OCI-LY7 (cell line): ENCODE results near the gene GPR183. TPM values are rescaled to one million over a fixed set of nuclear protein-coding genes. Genes with fewer than 3 reads are reported as not detected.

Experiments
- BruUV-seq: library from RNA; stranded (reverse); fragments of 400-500 nt; replicated peaks from 2 replicates; lab custom pipeline; 2021; lab: Mats Ljungman, UMichigan
- CTCF ChIA-PET: fragments of 300-600 bp; sonication (Branson Sonifier 250); formaldehyde crosslinking; loops from one replicate; lab custom pipeline; 2022; ENCODE audit warnings: antibody characterized with exemption; ENCODE audit not compliant: unreplicated experiment; lab: Charles Lee
- POLR2A ChIA-PET: fragments of 300-600 bp; sonication (Branson Sonifier 250); formaldehyde crosslinking; loops from one replicate; lab custom pipeline; 2022; ENCODE audit warnings: antibody characterized with exemption; lab: Charles Lee
- DNase-seq: peaks from one replicate; pipeline ENCODE4 v3.0.0-alpha.2; 2015; ENCODE audit warnings: low spot score
- H2AFZ ChIP-seq: fragments of 200-600 bp; sonication (generic), shearing (Covaris generic); 2 replicates; pipeline ENCODE4 v1.6.1; 2014; ENCODE audit warnings: mild to moderate bottlenecking, antibody characterized with exemption, low read length, moderate library complexity
- H3K27ac ChIP-seq: fragments of 200-600 bp; sonication (generic); 2 replicates; pipeline ENCODE4 v1.5.1; 2014; ENCODE audit warnings: mixed run types, low read depth, mild to moderate bottlenecking, moderate library complexity, low read length, inconsistent platforms; ENCODE audit not compliant: poor library complexity, severe bottlenecking
- H3K36me3 ChIP-seq: fragments of 200-600 bp; sonication (generic); 2 replicates; pipeline ENCODE4 v1.6.1; 2014; ENCODE audit warnings: mild to moderate bottlenecking, antibody characterized with exemption, low read length, moderate library complexity, mixed read lengths; ENCODE audit not compliant: insufficient read depth
- H3K4me1 ChIP-seq: fragments of 200-600 bp; sonication (generic); 2 replicates; pipeline ENCODE4 v1.5.1; 2014; ENCODE audit warnings: mild to moderate bottlenecking, low read length; ENCODE audit not compliant: insufficient read depth, poor library complexity, severe bottlenecking
- H3K4me2 ChIP-seq: fragments of 200-600 bp; sonication (generic); 2 replicates; pipeline ENCODE4 v1.6.1; 2014; ENCODE audit warnings: mild to moderate bottlenecking, low read length
- H3K4me3 ChIP-seq: fragments of 200-600 bp; sonication (generic); 2 replicates; pipeline ENCODE4 v1.5.1; 2014; ENCODE audit warnings: mild to moderate bottlenecking, low read depth, low read length; ENCODE audit not compliant: poor library complexity, severe bottlenecking
- H3K79me2 ChIP-seq: fragments of 200-600 bp; sonication (generic); 2 replicates; pipeline ENCODE4 v1.6.1; 2016; ENCODE audit warnings: low read depth, mild to moderate bottlenecking, low read length, moderate library complexity, mixed read lengths; ENCODE audit not compliant: insufficient read depth
- H3K9me2 ChIP-seq: fragments of 200-600 bp; sonication (generic); 2 replicates; pipeline ENCODE4 v1.6.1; 2016; ENCODE audit warnings: mild to moderate bottlenecking, low read length, mixed read lengths; ENCODE audit not compliant: insufficient read depth
- H3K9me3 ChIP-seq: fragments of 200-600 bp; sonication (generic); 2 replicates; pipeline ENCODE4 v1.6.1; 2014; ENCODE audit warnings: mild to moderate bottlenecking, mixed run types, low read length, mixed read lengths
- H4K20me1 ChIP-seq: fragments of 200-600 bp; sonication (generic); 2 replicates; pipeline ENCODE4 v1.6.1; 2014; ENCODE audit warnings: mild to moderate bottlenecking, antibody characterized with exemption, low read length, moderate library complexity, mixed read lengths; ENCODE audit not compliant: insufficient read depth
- EZH2phosphoT487 ChIP-seq: fragments of 200-600 bp; sonication (generic); IDR thresholded peaks from 2 replicates; pipeline ENCODE4 v1.6.1; 2018; ENCODE audit warnings: low read depth, borderline replicate concordance, mild to moderate bottlenecking, mixed run types, antibody characterized with exemption, low read length, moderate library complexity, mixed read lengths
- intact Hi-C: fragments of 100-400 bp; cut with micrococcal nuclease; formaldehyde crosslinking; loops from one replicate; pipeline ENCODE4 v1.10.0; 2022; ENCODE audit not compliant: unreplicated experiment
- total RNA-seq, 2 experiments: library from RNA; depleted of rRNA in 1 of 2; stranded (reverse); fragments of >200 nt in 1 of 2; shearing (Covaris generic) in 1 of 2; gene quantifications; 2 replicates each; pipeline ENCODE4 v1.2.3, GENCODE V29; 2014 to 2022
- TF ChIP-seq, protein P1 (sequence below): fragments of 200-600 bp; sonication (generic); conservative IDR thresholded peaks from 2 replicates; pipeline ENCODE4 v1.5.1; 2014; ENCODE audit warnings: mild to moderate bottlenecking, antibody characterized with exemption, low read length, moderate library complexity, mixed read lengths

GPR183 gene
- total RNA-seq, 2 experiments from 2014 or later: not detected

DNA sequence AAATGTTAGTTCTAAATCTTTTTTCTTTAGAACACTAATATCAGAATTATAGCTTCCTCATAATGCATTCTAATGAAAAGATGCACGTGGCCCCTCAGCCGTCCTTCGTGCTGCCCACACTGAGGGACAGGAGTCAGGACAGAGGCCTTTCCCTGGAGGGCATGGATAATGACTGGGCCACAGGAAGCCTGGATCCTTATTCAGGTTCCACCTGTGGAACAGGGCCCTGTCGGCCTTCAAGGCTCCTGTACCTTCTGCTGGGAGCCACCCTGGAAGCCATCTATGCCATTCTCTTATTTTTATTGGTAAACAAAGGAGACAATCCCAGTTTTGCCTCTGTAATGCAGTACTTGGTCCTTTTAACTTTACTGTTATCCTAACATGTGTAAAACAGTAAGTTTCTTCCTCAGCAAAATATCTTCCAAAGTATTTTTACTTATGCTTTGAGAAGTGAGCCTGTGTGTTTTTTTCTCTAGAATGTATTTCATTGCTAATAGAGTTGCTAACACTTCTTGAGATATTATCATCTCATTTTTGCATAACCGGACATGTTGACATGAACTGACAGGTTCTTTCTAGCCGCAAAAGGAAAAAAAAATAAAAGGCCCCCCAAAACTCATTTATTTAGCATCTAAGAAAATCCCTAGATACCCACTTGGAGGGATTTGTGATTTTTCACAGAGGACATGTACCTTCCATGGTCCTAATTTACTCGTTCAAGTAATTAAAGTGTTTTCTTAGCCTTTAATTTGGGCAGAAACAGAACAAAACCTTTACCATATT, 6.0 kb downstream of the GPR183 start:
- ChIA-PET CTCF (no interaction called here), POLR2A (interaction anchor here (1.6 kb wide), 1 partner anchor 26 kb away, joined by 7 read pairs; no protein-coding TSS in a partner anchor)
- intact Hi-C loops: no loop called here
- no peaks in the 10 kb centered on the region for H3K36me3 ChIP-seq
- H3K4me2 ChIP-seq: peak overlapping the region; percentile 42
- H3K9me3 ChIP-seq: no peaks in the 10 kb centered on the region
- TF ChIP-seq, protein P1, sequence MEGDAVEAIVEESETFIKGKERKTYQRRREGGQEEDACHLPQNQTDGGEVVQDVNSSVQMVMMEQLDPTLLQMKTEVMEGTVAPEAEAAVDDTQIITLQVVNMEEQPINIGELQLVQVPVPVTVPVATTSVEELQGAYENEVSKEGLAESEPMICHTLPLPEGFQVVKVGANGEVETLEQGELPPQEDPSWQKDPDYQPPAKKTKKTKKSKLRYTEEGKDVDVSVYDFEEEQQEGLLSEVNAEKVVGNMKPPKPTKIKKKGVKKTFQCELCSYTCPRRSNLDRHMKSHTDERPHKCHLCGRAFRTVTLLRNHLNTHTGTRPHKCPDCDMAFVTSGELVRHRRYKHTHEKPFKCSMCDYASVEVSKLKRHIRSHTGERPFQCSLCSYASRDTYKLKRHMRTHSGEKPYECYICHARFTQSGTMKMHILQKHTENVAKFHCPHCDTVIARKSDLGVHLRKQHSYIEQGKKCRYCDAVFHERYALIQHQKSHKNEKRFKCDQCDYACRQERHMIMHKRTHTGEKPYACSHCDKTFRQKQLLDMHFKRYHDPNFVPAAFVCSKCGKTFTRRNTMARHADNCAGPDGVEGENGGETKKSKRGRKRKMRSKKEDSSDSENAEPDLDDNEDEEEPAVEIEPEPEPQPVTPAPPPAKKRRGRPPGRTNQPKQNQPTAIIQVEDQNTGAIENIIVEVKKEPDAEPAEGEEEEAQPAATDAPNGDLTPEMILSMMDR: no peak
- TF ChIP-seq EZH2phosphoT487: no peak
- DNase-seq: no peak
- H3K79me2 ChIP-seq: no peaks in the 10 kb centered on the region
- no peak overlapping the region for H2AFZ ChIP-seq
- no TSS peak for BruUV-seq
- H3K4me3 ChIP-seq: no peak overlapping the region
- peaks cover 19% of the 10 kb centered on the region for H3K4me1 ChIP-seq
- no peak overlapping the region for H3K27ac ChIP-seq
- no peaks in the 10 kb centered on the region for H3K9me2 ChIP-seq
- peaks cover 6% of the 10 kb centered on the region; the same call in 1 of the 2 replicates for H4K20me1 ChIP-seq

DNA sequence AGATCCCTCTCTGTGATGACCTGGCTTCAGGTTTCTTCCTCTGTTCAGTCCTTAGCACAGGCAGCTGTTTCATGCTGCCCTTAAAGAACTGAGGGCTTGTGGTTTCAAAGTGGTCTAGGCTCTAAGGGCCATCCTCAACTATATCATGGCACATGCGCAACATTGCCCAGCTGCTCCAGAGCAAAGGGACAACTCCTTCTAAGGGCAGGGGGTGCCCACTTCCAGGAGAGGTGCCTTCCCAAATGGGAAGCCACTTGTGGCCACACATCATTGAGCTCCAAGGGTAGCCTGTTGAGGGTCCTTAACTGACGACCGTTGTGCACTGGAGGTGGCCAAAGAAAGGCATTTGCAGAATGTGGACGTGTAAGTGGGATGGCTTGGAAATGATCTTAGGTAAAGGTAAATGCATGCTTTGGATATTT, 7.3 kb downstream of the GPR183 start:
- Histone ChIP-seq H3K79me2 (no peaks in the 10 kb centered on the region), H3K36me3 (peaks cover 6% of the 10 kb centered on the region; the same call in 1 of the 2 replicates), H3K9me2 (no peaks in the 10 kb centered on the region), H3K27ac (no peak overlapping the region), H4K20me1 (peaks cover 6% of the 10 kb centered on the region; the same call in 1 of the 2 replicates), H2AFZ (no peak overlapping the region), H3K4me2 (peak overlapping the region; percentile 20; the same call in 1 of the 2 replicates), H3K4me3 (no peak overlapping the region), H3K9me3 (no peaks in the 10 kb centered on the region), H3K4me1 (peaks cover 16% of the 10 kb centered on the region)
- intact Hi-C loops: no loop called here
- no peak for TF ChIP-seq EZH2phosphoT487
- TF ChIP-seq, protein P1: no peak
- ChIA-PET POLR2A (no interaction called here), CTCF (no interaction called here)
- no peak for DNase-seq
- no TSS peak for BruUV-seq
